Ovary (tissue), 3 donors: ENCODE data around the gene ANTXRL.

Source experiments
- EP300 ChIP-seq: sonication (generic); formaldehyde crosslinking; IDR thresholded peaks from one replicate; pipeline ENCODE4 v1.6.1; 2017; ENCODE audit warnings: antibody characterized with exemption
- POLR2A ChIP-seq: fragments of 450-650 bp; IDR thresholded peaks from one replicate; pipeline ENCODE4 v1.6.1; 2017; ENCODE audit warnings: antibody characterized with exemption, mild to moderate bottlenecking, moderate library complexity
- TF ChIP-seq, protein P1 (sequence below), 3 donors: fragments of 450-650 bp in 2 of 3; fragments of 200-600 bp in 1 of 3; IDR thresholded peaks; one replicate each; pipeline versions ENCODE4 v1.5.1 to v1.8.0; 2016 to 2022; ENCODE audit warnings: antibody characterized with exemption in 3 of 3, mild to moderate bottlenecking in 1 of 3
- donor health status: DM: no; HTN: no; CAD: no.

DNA sequence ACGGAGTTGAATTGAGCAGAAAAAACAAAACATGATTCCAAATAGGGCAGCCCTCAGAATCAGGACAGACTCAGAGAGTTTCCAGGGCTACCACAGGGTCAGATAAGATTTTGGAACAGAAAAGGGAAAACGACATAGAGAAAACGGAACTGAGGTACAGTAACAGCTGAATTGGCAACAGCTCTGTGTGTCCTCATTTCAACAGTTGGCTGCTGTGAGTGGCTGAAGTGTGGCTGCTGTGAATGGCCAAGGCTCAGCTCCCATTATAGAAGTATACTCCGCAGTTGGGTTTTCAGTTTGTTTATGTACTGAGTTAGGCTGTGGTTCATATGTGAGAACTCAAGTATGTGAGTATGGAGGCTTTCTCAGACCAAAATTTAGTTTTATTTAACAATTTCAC lies 32.0 kb downstream of the ANTXRL start:
- TF ChIP-seq POLR2A (no peak), EP300 (no peak)
- TF ChIP-seq, protein P1, sequence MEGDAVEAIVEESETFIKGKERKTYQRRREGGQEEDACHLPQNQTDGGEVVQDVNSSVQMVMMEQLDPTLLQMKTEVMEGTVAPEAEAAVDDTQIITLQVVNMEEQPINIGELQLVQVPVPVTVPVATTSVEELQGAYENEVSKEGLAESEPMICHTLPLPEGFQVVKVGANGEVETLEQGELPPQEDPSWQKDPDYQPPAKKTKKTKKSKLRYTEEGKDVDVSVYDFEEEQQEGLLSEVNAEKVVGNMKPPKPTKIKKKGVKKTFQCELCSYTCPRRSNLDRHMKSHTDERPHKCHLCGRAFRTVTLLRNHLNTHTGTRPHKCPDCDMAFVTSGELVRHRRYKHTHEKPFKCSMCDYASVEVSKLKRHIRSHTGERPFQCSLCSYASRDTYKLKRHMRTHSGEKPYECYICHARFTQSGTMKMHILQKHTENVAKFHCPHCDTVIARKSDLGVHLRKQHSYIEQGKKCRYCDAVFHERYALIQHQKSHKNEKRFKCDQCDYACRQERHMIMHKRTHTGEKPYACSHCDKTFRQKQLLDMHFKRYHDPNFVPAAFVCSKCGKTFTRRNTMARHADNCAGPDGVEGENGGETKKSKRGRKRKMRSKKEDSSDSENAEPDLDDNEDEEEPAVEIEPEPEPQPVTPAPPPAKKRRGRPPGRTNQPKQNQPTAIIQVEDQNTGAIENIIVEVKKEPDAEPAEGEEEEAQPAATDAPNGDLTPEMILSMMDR (IDR thresholded peaks at IDR 0.05), result no peak
